ENCODE data around the gene UGGT1. TPM values are rescaled to one million over a fixed set of nuclear protein-coding genes. Genes with fewer than 3 reads are reported as not detected.

Gene UGGT1
- total RNA-seq, 1 experiment from 2014 or later: 80.3 TPM

DNA sequence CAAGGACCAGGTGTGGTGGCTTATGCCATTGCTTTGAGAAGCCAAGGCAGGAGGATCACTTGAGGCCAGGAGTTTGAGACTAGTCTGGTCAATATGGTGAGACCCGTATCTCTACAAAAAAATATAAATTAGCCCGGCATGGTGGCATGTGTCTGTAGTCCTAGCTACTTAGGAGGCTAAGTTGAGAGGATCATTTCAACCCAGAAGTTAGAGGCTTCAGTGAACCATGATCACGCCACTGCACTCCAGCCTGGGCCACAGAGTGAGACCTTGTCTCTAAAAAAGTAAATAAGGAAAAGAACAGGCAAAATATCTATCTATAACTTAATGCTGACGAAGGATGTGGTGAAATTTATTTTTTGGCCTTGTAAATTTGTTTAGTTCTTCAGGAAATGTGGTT is 78.1 kb downstream of the UGGT1 start:
- peaks cover 4% of the 10 kb centered on the region for H3K4me1 Mint-ChIP-seq (ENCODE audit: insufficient read depth, unreplicated experiment)
- POLR2A ChIA-PET: no interaction called here
- peaks cover 93% of the 10 kb centered on the region for H3K36me3 Mint-ChIP-seq (ENCODE audit: insufficient read depth, unreplicated experiment)
- no peak for TF ChIP-seq CTCF (IDR thresholded peaks at IDR 0.05; ENCODE audit: unreplicated experiment)
- no peak overlapping the region for H3K4me3 Mint-ChIP-seq (ENCODE audit: unreplicated experiment)
- no peaks in the 10 kb centered on the region for H3K9me3 Mint-ChIP-seq (ENCODE audit: unreplicated experiment)
- H3K27me3 Mint-ChIP-seq (ENCODE audit: insufficient read depth, unreplicated experiment): no peaks in the 10 kb centered on the region
- no peak for DNase-seq (ENCODE audit: unreplicated experiment)
- H3K27ac Mint-ChIP-seq (ENCODE audit: low read depth, unreplicated experiment): no peak overlapping the region
- BruUV-seq (replicated peaks): no TSS peak
- CTCF ChIA-PET: interaction anchor here (0.8 to 1.4 kb wide), 2 partner anchors 65 to 1757 kb away, joined by 3 to 5 read pairs; no protein-coding TSS in a partner anchor
- intact Hi-C loops (cut with micrococcal nuclease): no loop called here

DNA sequence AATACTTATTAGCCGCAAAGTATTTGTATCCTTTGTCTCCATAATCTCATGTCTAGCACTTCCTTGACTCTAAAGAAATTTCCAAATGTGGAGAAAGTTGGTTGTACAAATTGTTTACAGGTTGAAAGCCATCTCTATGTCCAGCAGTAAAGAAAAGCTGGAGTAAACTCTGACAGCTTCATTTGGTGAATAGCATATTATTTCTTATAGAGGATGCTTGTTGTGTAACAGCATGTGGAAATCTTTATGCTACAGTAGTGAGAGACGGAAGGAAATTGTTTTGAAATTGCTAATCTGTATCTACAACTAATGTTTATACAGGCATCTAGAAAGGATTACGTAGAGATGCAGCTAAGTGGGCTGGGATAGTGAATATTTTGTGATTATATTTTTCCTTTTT is 78.5 kb downstream of the UGGT1 start:
- DNase-seq (ENCODE audit: unreplicated experiment): peak; percentile 15
- Mint-ChIP-seq H3K9me3 (ENCODE audit: unreplicated experiment) (no peaks in the 10 kb centered on the region), H3K4me1 (ENCODE audit: insufficient read depth, unreplicated experiment) (peaks cover 4% of the 10 kb centered on the region), H3K4me3 (ENCODE audit: unreplicated experiment) (no peak overlapping the region), H3K27ac (ENCODE audit: low read depth, unreplicated experiment) (no peak overlapping the region), H3K27me3 (ENCODE audit: insufficient read depth, unreplicated experiment) (no peaks in the 10 kb centered on the region), H3K36me3 (ENCODE audit: insufficient read depth, unreplicated experiment) (peaks cover 93% of the 10 kb centered on the region)
- no peak for TF ChIP-seq CTCF (IDR thresholded peaks at IDR 0.05; ENCODE audit: unreplicated experiment)
- intact Hi-C loops (cut with micrococcal nuclease): no loop called here
- ChIA-PET CTCF (interaction anchor here (0.6 to 1.4 kb wide), 4 partner anchors 9 to 1756 kb away, joined by 3 to 5 read pairs (median 4); no protein-coding TSS in a partner anchor), POLR2A (no interaction called here)
- BruUV-seq (replicated peaks): no TSS peak

DNA sequence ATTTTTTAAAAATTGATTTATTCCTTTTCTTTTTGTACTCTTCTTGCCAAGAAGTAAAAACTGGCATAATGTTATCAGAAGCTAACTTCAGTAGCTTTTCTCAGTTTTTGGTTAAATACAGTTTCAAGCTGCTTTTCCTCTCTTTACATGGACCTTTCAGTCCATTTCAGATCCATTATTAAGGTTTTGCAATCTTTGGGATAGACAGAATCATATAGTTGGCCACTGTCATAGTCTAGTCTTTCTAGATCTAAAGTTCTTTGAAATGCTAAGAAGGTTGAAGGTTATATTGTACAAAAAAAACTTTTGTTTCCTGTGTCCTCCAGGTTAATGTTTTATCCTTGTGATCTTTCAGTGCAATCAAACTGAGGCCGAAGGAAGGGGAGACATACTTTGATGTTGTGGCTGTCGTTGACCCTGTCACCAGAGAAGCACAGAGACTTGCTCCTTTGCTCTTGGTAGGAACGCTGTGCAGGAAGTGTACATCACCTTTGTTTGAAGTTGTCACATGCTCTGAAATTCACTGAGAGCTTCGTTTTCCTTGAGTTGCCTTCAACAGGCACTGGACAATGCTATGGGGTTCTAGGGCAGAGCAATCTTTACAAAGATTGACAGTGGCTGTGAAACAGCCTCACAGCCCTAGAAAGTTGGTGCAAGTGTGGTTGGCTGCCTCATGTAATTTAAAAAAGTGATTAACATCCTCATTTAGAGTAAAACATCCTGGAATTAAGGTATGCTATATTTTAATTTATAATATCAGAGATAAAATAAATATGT is 79.1 kb downstream of the UGGT1 start:
- intact Hi-C loops (cut with micrococcal nuclease): loop anchor here (10.0 kb wide), 1 partner anchor 1225 kb away; no protein-coding TSS in a partner anchor
- BruUV-seq (replicated peaks): no TSS peak
- no peaks in the 10 kb centered on the region for H3K27me3 Mint-ChIP-seq (ENCODE audit: insufficient read depth, unreplicated experiment)
- POLR2A ChIA-PET: no interaction called here
- CTCF ChIA-PET: interaction anchor here (0.6 to 1.4 kb wide), 3 partner anchors 9 to 133 kb away, joined by 3 to 4 read pairs (median 3); no protein-coding TSS in a partner anchor
- H3K36me3 Mint-ChIP-seq (ENCODE audit: insufficient read depth, unreplicated experiment): peaks cover 93% of the 10 kb centered on the region
- no peak for TF ChIP-seq CTCF (IDR thresholded peaks at IDR 0.05; ENCODE audit: unreplicated experiment)
- DNase-seq (ENCODE audit: unreplicated experiment): no peak
- no peaks in the 10 kb centered on the region for H3K9me3 Mint-ChIP-seq (ENCODE audit: unreplicated experiment)
- H3K4me3 Mint-ChIP-seq (ENCODE audit: unreplicated experiment): no peak overlapping the region
- peaks cover 4% of the 10 kb centered on the region for H3K4me1 Mint-ChIP-seq (ENCODE audit: insufficient read depth, unreplicated experiment)
- no peak overlapping the region for H3K27ac Mint-ChIP-seq (ENCODE audit: low read depth, unreplicated experiment)

GRCh38 chr2:128170776-128171175 is 79.8 kb downstream of the UGGT1 start:
- Mint-ChIP-seq H3K36me3 (ENCODE audit: insufficient read depth, unreplicated experiment) (peaks cover 93% of the 10 kb centered on the region), H3K27me3 (ENCODE audit: insufficient read depth, unreplicated experiment) (no peaks in the 10 kb centered on the region), H3K27ac (ENCODE audit: low read depth, unreplicated experiment) (no peak overlapping the region), H3K4me1 (ENCODE audit: insufficient read depth, unreplicated experiment) (peaks cover 4% of the 10 kb centered on the region), H3K9me3 (ENCODE audit: unreplicated experiment) (no peaks in the 10 kb centered on the region), H3K4me3 (ENCODE audit: unreplicated experiment) (no peak overlapping the region)
- no TSS peak for BruUV-seq (replicated peaks)
- no peak for DNase-seq (ENCODE audit: unreplicated experiment)
- CTCF ChIA-PET: interaction anchor here (1.4 kb wide), 1 partner anchor 135 kb away, joined by 4 read pairs; no protein-coding TSS in a partner anchor
- no peak for TF ChIP-seq CTCF (IDR thresholded peaks at IDR 0.05; ENCODE audit: unreplicated experiment)
- POLR2A ChIA-PET: no interaction called here
- intact Hi-C loops (cut with micrococcal nuclease): loop anchor here (10.0 kb wide), 1 partner anchor 1224 kb away; no protein-coding TSS in a partner anchor
